NCI-H460 (cell line): ENCODE results near the gene FAM236D. TPM values are rescaled to one million over a fixed set of nuclear protein-coding genes. Genes with fewer than 3 reads are reported as not detected.
"Not testable (repeated sequence)": the region's sequence is repeated elsewhere in the genome, so short reads cannot be mapped to it uniquely, and the experiment has no call there.

ENCODE experiments used
- DNase-seq: peaks from one replicate; pipeline ENCODE4 v3.0.0-alpha.2; 2016; ENCODE audit warnings: low read depth; ENCODE audit errors: extremely low read depth
- polyA plus RNA-seq: library from polyadenylated mRNA; depleted of rRNA; stranded (reverse); fragments of >200 nt; gene quantifications from 2 replicates; pipeline ENCODE4 v1.2.3, GENCODE V29; 2014; cell fraction: nucleus; rRNA removed
- total RNA-seq: library from RNA; depleted of rRNA; stranded (reverse); fragments of >200 nt; shearing (Covaris generic); gene quantifications from 2 replicates; pipeline ENCODE4 v1.2.3, GENCODE V29; 2014; rRNA removed

Gene FAM236D
- not detected in 2 replicates for total RNA-seq
- polyA plus RNA-seq: not detected in 2 replicates

GRCh38 chrX:72808110-72808509, at the start of gene FAM236D:
Gene FAM236D (minus strand): TSS chrX:72808210. CDS start chrX:72808110, 100 bp downstream.
- DNase-seq: not testable (repeated sequence)

GRCh38 chrX:72837532-72837931, 29.5 kb upstream of the FAM236D start:
- DNase-seq: not testable (repeated sequence)

- DNase-seq: not testable (repeated sequence)
Measured at GRCh38 chrX:72830701-72831100, 22.7 kb upstream of the FAM236D start.

- not testable (repeated sequence) for DNase-seq
Measured at GRCh38 chrX:72790390-72790789, 17.6 kb downstream of the FAM236D start.

- DNase-seq: not testable (repeated sequence)
Measured at GRCh38 chrX:72788142-72788541, 19.9 kb downstream of the FAM236D start.

- DNase-seq: not testable (repeated sequence)
Measured at GRCh38 chrX:72783964-72784363, 24.0 kb downstream of the FAM236D start.

- DNase-seq: not testable (repeated sequence)
Measured at GRCh38 chrX:72783365-72783936, 24.6 kb downstream of the FAM236D start.

GRCh38 chrX:72782560-72782959, 25.4 kb downstream of the FAM236D start, which contains the start of gene FAM236B:
Gene FAM236B (minus strand): TSS chrX:72782660. CDS start chrX:72782560, 100 bp downstream.
- DNase-seq: not testable (repeated sequence)

- DNase-seq: not testable (repeated sequence)
Measured at GRCh38 chrX:72778146-72778545, 29.9 kb downstream of the FAM236D start.

- DNase-seq: not testable (repeated sequence)
Measured at GRCh38 chrX:72777467-72777790, 30.6 kb downstream of the FAM236D start.

- not testable (repeated sequence) for DNase-seq
Measured at GRCh38 chrX:72776653-72777466, 31.1 kb downstream of the FAM236D start, which contains the start of gene DMRTC1B. Gene DMRTC1B (plus strand): TSS chrX:72776890. CDS start chrX:72845136, 68,246 bp downstream.

GRCh38 chrX:72760454-72760853, 47.6 kb downstream of the FAM236D start:
- DNase-seq: not testable (repeated sequence)

Other genes starting within 250 kb of the FAM236D start
- gene HDAC8, start 235.4 kb downstream of the FAM236D start, total RNA-seq: 25.4 and 29.8 TPM in 2 replicates
- gene PHKA1, start 93.9 kb downstream of the FAM236D start, total RNA-seq: 24.7 and 29.1 TPM in 2 replicates
- not detected in 2 replicates for gene DMRTC1B, start 31.3 kb downstream of the FAM236D start, total RNA-seq
- not detected in 2 replicates for gene FAM236B, start 25.6 kb downstream of the FAM236D start, total RNA-seq
- not detected in 2 replicates for gene FAM236C, start 104.4 kb upstream of the FAM236D start, total RNA-seq
- not detected in 2 replicates for gene FAM236A, start 130.0 kb upstream of the FAM236D start, total RNA-seq
- gene DMRTC1, start 135.6 kb upstream of the FAM236D start, total RNA-seq: not detected in 2 replicates
- not detected in 2 replicates for gene PABPC1L2B, start 194.7 kb upstream of the FAM236D start, total RNA-seq